Measurements from ENCODE around the gene MESD.
"Not testable (repeated sequence)": the region's sequence is repeated elsewhere in the genome, so short reads cannot be mapped to it uniquely, and the experiment has no call there.

Gene MESD

DNA sequence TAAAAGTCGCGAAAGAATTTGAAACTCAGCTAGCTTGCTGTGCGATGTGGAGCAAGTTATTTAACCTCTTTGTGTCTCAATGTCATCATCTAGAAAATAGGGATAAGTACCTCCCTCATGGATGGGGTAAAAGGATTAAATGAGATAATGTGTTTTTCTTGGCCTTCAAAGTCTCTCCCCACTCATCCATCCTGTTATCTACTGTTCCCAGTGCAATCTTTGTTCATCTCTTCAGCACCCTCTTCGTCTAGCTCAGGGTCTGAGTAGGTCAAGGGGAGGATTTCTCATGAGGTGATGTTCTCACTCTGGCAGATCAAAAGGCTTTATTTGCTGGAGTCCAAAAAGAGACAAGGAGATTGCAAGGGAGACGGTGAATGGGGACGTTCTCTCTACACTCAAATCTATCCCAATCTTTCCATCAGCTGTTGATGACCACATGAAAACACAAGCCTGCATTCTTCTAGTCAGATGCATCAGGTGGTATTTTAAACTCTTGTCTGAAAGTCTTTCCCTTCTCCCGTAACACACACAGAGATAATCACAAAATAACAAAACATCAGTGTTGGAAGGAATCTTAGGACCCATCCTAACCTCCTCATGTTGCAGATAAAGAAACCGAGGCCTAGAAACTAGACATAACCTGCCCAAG lies 1.3 kb downstream of the MESD start:
- no peak for DNase-seq

- no peak for DNase-seq
Observed at GRCh38 chr15:80986487-80986886, 3.1 kb downstream of the MESD start.

DNA sequence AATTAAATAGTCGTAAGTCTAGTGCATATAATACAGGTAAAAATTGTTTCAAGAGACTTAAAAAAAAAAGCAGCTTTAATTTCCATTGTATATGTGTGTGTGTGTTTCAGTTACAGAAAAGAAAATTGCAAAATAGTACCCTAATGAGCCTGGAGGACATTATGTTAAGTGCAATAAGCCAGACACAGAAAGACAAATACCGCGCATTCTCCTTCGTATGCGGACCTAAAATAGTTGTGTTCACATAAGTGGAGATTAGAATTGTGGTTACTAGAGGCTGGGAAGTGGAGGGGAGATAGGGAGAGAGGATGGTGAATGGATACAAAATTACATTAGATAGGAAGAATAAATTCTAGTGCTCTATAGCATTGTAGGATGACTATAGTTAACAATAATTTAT lies 3.6 kb downstream of the MESD start:
- DNase-seq, result no peak

DNA sequence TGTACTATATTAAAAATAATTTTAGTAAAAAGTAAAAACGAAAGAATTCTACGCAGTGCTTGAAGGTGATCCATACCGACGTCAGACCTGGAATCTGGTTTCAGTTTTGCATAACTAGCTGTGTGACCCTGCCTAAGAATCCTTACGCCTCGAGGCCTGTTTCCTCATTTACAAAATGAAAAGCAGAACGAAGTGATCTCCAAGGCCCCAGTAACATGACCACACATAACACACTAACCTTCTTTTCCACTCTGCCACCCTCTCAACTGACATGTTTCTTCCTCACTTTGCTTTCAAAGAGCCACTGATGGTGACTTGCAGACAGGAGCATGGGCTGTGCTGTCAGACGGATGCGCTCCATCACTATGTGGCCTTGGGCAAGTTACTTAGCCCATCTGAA lies 4.8 kb downstream of the MESD start:
- DNase-seq, result no peak

GRCh38 chr15:80982839-80983238 lies 6.8 kb downstream of the MESD start:
- DNase-seq, result no peak

DNA sequence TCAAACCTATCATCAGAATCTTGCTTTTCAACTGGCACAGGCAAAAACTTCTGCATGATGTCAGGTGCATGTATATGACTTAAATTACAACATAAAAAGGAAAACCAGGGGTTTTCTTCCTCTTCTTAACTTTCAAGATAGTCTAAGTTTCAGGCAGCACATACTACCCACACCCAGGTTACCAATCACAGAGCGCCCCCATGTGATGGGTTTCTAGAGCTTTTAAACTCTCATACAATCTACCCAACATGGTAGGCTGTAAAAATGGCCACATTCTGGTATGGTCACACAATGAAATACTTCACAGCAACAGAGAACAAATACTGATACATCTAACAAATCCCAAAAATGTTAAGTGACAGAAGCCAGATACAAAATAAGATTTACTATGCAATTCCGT lies 7.4 kb downstream of the MESD start:
- DNase-seq, result no peak

GRCh38 chr15:80979538-80980200 lies 9.9 kb downstream of the MESD start:
- DNase-seq, result no peak

GRCh38 chr15:80978685-80979329 lies 10.8 kb downstream of the MESD start:
- DNase-seq, result peak; percentile 52

DNA sequence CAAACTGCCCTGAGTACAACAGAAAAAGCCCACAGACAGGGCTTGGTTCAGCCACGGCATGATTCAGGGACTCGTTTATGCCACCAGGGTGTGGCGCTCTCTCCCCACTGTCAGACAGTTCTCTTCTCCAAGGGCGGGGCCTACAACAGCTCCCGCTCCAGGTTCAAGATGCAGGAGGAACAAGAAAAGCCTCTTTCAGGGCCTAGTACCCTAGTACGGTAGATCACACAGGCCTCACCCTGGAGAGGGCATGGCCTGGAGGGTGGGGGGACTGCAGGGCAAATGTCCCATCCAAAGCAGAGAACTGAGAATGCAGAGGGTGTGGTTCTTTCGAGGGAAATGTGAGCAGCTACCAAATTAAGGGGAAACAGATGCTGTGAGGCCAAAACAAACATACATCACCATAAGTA lies 12.0 kb downstream of the MESD start:
- peak; percentile 65 for DNase-seq

DNA sequence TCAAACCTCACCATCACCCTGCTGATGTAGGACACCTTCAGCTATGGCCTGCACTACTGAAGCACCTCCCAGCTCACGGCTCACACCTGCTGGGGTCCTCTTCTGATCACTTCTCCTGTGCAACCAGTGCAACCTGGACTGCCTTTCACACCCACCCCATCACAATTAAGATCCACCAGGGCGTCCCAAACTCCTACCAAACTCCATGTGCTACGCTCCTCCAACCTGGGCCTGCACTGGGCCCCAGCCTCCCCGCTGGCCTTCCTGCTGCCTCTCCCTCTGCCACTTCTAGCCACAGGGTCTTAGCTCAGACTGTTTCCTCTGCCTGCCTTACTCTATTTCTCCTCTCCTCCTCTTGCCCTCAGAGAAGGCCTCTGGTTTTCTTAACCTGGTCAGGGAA lies 12.8 kb downstream of the MESD start:
- no peak for DNase-seq

DNA sequence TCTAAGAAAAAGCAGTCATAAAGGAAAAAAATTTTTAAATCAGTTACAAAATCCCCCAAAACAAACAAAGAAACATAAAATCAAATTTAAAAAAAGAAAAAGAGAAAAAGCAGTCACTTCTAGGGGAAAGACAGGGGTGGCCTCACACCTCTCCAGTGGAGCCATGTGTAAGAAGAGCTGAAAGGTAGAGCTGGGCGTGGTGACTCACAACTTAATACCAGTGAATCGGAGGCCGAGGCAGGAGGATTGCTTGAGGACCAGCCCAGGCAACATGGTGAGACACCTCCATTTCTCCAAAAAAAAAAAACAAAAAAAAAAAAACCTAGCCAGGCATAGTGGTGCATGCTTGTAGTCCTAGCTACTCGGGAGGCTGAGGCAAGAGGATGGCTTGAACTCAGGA lies 14.7 kb downstream of the MESD start:
- no peak for DNase-seq

GRCh38 chr15:80972276-80972675 lies 17.3 kb downstream of the MESD start:
- no peak for DNase-seq

DNA sequence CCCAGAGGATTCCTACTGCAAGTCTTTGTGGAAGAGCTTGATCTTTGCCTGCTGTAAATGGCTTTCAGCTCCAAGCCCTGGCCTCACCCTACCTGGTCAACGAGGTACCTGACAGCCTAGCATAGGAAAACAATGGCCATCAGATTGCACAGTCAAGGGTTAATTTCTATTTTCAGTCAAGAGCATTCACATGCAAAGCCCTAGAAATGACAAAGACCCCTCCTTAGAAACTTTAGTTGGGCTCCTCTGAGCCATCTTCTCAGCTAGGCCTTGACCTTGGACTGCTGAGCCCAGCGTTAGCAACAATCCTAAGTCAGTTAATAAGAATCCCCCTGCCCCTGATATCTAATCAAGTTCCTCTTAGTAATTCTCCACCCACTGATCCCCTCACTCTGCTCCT lies 18.5 kb downstream of the MESD start:
- DNase-seq, result no peak

DNA sequence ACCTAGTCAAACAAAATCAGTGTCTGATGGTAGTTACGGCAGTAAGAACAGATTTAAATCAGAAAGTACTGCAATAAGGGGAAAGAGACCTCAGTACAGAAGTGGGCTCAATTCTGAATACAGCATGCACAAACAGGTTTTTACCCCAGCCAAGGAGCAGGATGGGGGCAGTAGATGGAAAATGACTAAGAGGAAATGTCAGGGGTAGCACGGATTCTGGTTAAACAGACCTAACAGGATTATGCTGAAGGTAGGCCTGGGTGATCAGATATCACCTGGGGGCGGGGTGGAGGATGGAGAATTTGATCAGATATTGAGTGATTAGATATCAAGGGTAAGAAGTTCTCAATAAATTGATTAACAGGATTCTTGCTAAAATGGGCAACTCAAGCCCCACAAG lies 19.0 kb downstream of the MESD start:
- no peak for DNase-seq

GRCh38 chr15:80970018-80970657 lies 19.5 kb downstream of the MESD start:
- peak; percentile 66 for DNase-seq

- DNase-seq, result no peak
Observed at GRCh38 chr15:80969316-80969715, 20.3 kb downstream of the MESD start.

DNA sequence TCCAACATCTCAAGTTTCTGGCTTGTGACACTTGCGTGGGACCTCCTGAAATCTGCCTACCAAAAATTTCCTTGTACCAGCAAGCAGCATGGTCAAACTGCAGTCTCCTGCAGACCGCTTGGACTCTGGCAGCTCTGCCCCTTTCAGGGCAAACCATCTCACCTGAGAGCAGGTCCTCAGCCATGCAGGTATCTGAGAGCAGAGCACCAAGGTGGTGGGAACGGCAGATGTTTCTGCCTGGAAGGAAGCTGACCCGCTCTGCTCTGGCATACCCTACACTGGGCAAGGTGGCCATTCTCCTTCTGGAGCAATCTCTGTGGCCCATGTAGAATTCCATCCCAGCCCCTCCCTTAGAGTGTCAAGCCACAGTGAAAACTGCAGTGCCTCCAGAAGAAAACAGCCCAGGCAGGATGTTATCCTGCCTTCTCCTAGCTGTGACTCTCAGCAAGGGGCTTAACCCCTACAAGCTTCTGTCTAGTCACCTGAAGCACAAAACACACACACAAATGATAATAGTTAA lies 21.6 kb downstream of the MESD start:
- DNase-seq, result no peak

DNA sequence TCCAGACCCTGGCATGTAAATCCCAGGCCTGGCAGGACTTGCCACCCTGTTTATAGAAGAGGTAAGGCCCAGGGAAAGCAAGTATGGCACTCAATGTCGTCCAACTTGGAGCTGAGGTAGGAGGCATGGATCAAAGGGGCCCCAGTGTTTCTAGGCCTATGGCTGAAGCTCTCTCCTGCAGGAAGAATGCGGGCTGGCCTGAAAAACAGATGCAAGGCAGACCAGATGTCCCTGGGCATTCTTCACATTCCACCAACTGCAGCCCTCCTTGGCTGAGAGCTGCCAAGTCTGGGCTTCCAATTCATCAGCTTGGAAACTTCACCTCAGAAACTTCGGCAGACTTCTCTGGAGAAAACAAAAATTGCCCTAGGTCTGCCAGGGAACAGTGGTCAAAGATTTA lies 22.2 kb downstream of the MESD start:
- peak; percentile 81 for DNase-seq

GRCh38 chr15:80966431-80967197 lies 23.0 kb downstream of the MESD start:
- DNase-seq, result no peak

DNA sequence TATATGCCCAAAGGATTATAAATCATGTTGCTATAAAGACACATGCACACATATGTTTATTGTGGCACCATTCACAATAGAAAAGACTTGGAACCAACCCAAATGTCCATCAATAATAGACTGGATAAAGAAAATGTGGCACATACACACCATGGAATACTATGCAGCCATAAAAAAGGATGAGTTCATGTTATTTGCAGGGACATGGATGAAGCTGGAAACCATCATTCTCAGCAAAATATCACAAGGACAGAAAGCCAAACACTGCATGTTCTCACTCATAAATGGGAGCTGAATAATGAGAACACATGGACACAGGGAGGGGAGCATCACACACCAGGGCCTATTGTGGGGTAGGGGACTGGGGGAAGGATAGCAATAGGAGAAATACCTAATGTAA lies 24.2 kb downstream of the MESD start:
- not testable (repeated sequence) for DNase-seq

- DNase-seq, result no peak
Observed at GRCh38 chr15:80958818-80959495, 30.7 kb downstream of the MESD start.

DNA sequence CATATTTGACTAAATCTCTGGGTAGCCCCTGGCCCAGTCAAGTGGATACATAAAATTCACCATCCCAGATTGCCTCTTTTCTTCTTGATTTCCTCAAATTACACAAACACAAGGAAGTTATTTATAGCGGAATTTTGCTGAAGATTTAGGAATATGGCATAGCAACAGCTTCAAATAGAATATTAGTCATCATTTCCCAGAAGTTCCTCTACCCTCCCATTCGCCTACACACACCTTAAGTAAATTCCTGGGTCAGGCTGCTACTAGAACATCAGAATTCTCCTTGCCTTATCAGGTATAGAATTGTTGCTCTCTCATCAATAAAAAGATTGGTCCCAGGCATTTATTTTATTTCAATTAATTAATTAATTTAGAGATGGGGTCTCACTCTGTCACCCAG lies 31.6 kb downstream of the MESD start:
- DNase-seq, result peak; percentile 43

Measured in fibroblast of skin of right biceps (primary cell).